Endothelial cell of umbilical vein (primary cell): ENCODE measurements around the gene PRSS48. TPM values are rescaled to one million over a fixed set of nuclear protein-coding genes. Genes with fewer than 3 reads are reported as not detected.

Source experiments
- BruUV-seq: library from RNA; stranded (reverse); fragments of 400-500 nt; replicated peaks from 2 replicates; lab custom pipeline; 2021; lab: Mats Ljungman, UMichigan
- CTCF ChIA-PET: fragments of 300-600, 350-600 bp; sonication (Branson Sonifier 250); formaldehyde crosslinking; loops from one replicate; lab custom pipeline; 2021; ENCODE audit warnings: antibody characterized with exemption, inconsistent platforms; lab: Charles Lee
- POLR2A ChIA-PET: fragments of 300-600, 350-600 bp; sonication (Branson Sonifier 250); formaldehyde crosslinking; loops from one replicate; lab custom pipeline; 2021; ENCODE audit warnings: antibody characterized with exemption, inconsistent platforms; lab: Charles Lee
- DNase-seq: peaks from one replicate; pipeline ENCODE4 v3.0.0-alpha.2; 2011; ENCODE audit warnings: low read depth, low spot score
- FAIRE-seq: peaks from 2 replicates; lab custom pipeline; 2011; peaks lifted over from hg19 to GRCh38; lab: Jason Lieb, UNC
- H2AFZ ChIP-seq: 2 replicates; pipeline ENCODE4 v1.6.0; 2012; ENCODE audit warnings: low read depth, low read length, control low read depth, inconsistent platforms
- H3K27ac ChIP-seq: 2 replicates; pipeline ENCODE4 v1.5.1; 2011; ENCODE audit warnings: low read depth, mild to moderate bottlenecking, control low read depth, low read length, moderate library complexity; ENCODE audit not compliant: insufficient read depth
- H3K27me3 ChIP-seq, 2 experiments: 2 replicates each; pipeline versions ENCODE4 v1.6.0 to v1.6.1; 2011; ENCODE audit warnings: low read length in 2 of 2, mixed read lengths in 1 of 2; ENCODE audit not compliant: control insufficient read depth in 2 of 2, insufficient read depth in 2 of 2
- H3K36me3 ChIP-seq, 2 experiments: 2 replicates in 1 of 2; 3 replicates in 1 of 2; pipeline ENCODE4 v1.5.1; 2011; ENCODE audit warnings: low read length in 2 of 2, mild to moderate bottlenecking in 1 of 2, moderate library complexity in 1 of 2; ENCODE audit not compliant: control insufficient read depth in 2 of 2, insufficient read depth in 2 of 2; ENCODE audit errors: extremely low read depth in 1 of 2
- H3K4me1 ChIP-seq: 3 replicates; pipeline ENCODE4 v1.5.1; 2011; ENCODE audit warnings: mild to moderate bottlenecking, low read length; ENCODE audit not compliant: control insufficient read depth, insufficient read depth; ENCODE audit errors: extremely low read depth
- H3K4me2 ChIP-seq: 2 replicates; pipeline ENCODE4 v1.6.1; 2011; ENCODE audit warnings: low read length, control low read depth, mixed read lengths; ENCODE audit not compliant: insufficient read depth
- H3K4me3 ChIP-seq, 3 experiments: fragments of 200-600 bp in 1 of 3; sonication (generic), shearing (Covaris generic) in 1 of 3; replicated peaks in 1 of 3; 2 replicates each; pipeline ENCODE4 v1.5.1; 2011 to 2016; ENCODE audit warnings: control low read depth in 3 of 3, low read length in 3 of 3, mild to moderate bottlenecking in 2 of 3, inconsistent platforms in 1 of 3, low read depth in 1 of 3, moderate library complexity in 1 of 3; ENCODE audit not compliant: insufficient read depth in 1 of 3
- H3K79me2 ChIP-seq: 2 replicates; pipeline ENCODE4 v1.6.0; 2012; ENCODE audit warnings: low read length, inconsistent platforms; ENCODE audit not compliant: control insufficient read depth, insufficient read depth
- H3K9ac ChIP-seq: replicated peaks from 2 replicates; pipeline ENCODE3; 2011; ENCODE audit warnings: low read length, control low read depth; ENCODE audit not compliant: insufficient read depth; ENCODE audit errors: extremely low read depth
- H3K9me1 ChIP-seq: replicated peaks from 3 replicates; pipeline ENCODE4 v1.6.0; 2011; ENCODE audit warnings: mild to moderate bottlenecking, low read length; ENCODE audit not compliant: control insufficient read depth, insufficient read depth; ENCODE audit errors: extremely low read depth
- H3K9me3 ChIP-seq: replicated peaks from 2 replicates; pipeline ENCODE4 v1.5.1; 2012; ENCODE audit warnings: low read length, inconsistent platforms; ENCODE audit not compliant: control insufficient read depth, insufficient read depth
- H4K20me1 ChIP-seq: replicated peaks from 2 replicates; pipeline ENCODE3; 2011; ENCODE audit warnings: mild to moderate bottlenecking, low read length; ENCODE audit not compliant: control insufficient read depth, insufficient read depth; ENCODE audit errors: extremely low read depth
- CTCF ChIP-seq, 2 donors: IDR thresholded peaks; 1 replicate in 1 of 2; 2 replicates in 1 of 2; pipeline ENCODE4 v1.5.1; 2011; ENCODE audit warnings: low read length in 2 of 2, mild to moderate bottlenecking in 2 of 2, moderate library complexity in 2 of 2, control low read depth in 1 of 2, inconsistent platforms in 1 of 2, low read depth in 1 of 2; ENCODE audit not compliant: insufficient read depth in 1 of 2; ENCODE audit errors: extremely low read depth in 1 of 2
- EZH2 ChIP-seq: IDR thresholded peaks from 2 replicates; pipeline ENCODE4 v1.6.1; 2012; ENCODE audit warnings: borderline replicate concordance, low read depth, mild to moderate bottlenecking, moderate library complexity, low read length, inconsistent platforms; ENCODE audit not compliant: severe bottlenecking
- FOS ChIP-seq: IDR thresholded peaks from 2 replicates; pipeline ENCODE4 v1.6.1; 2011; ENCODE audit warnings: mild to moderate bottlenecking, low read length, moderate library complexity, borderline replicate concordance; ENCODE audit not compliant: insufficient read depth
- GATA2 ChIP-seq: IDR thresholded peaks from 2 replicates; pipeline ENCODE4 v1.7.0; 2011; ENCODE audit warnings: low read depth, mild to moderate bottlenecking, moderate library complexity, mixed read lengths, low read length; ENCODE audit not compliant: insufficient read length, insufficient read depth
- JUN ChIP-seq: IDR thresholded peaks from 2 replicates; pipeline ENCODE4 v1.6.1; 2011; ENCODE audit warnings: borderline replicate concordance, low read depth; ENCODE audit not compliant: insufficient read length, insufficient read depth
- MAX ChIP-seq: IDR thresholded peaks from 2 replicates; pipeline ENCODE4 v1.6.1; 2011; ENCODE audit not compliant: insufficient read depth, insufficient read length
- MYC ChIP-seq: IDR thresholded peaks from one replicate; pipeline ENCODE4 v1.6.1; 2011; ENCODE audit warnings: mild to moderate bottlenecking, low read depth, low read length
- POLR2A ChIP-seq: IDR thresholded peaks from 2 replicates; pipeline ENCODE4 v1.6.1; 2012; ENCODE audit warnings: low read depth, mild to moderate bottlenecking, control low read depth, low read length
- POLR2AphosphoS5 ChIP-seq: IDR thresholded peaks from 2 replicates; pipeline ENCODE4 v1.6.1; 2012; ENCODE audit warnings: low read depth, mild to moderate bottlenecking, control low read depth, low read length, moderate library complexity; ENCODE audit not compliant: insufficient read depth
- dilution Hi-C: fragments of 300-500 bp; cut with MboI; formaldehyde crosslinking; loops from one replicate; pipeline ENCODE4 v1.15.0; 2019; ENCODE audit warnings: low sequenced_read_pairs; ENCODE audit not compliant: extremely low pct_ligation_motif_present
- intact Hi-C: fragments of 100-400 bp; cut with micrococcal nuclease; formaldehyde crosslinking; loops from one replicate; pipeline ENCODE4 v1.10.0; 2022
- polyA plus RNA-seq, 4 experiments: library from polyadenylated mRNA; depleted of rRNA in 3 of 4; stranded (reverse) in 3 of 4; unstranded in 1 of 4; fragments of >200 nt; gene quantifications; 2 replicates each; pipeline versions ENCODE4 v1.2.1 to v1.2.3, GENCODE V29; 2011 to 2012; ENCODE audit warnings: missing spikeins in 1 of 4
- total RNA-seq: library from RNA; stranded (reverse); gene quantifications from 2 replicates; pipeline ENCODE4 v1.2.3, GENCODE V29; 2021

Gene PRSS48
- total and polyA plus RNA-seq, 2 donors (not counting 3 experiments of a cell fraction or from before 2014, with no cell fraction given) = not detected

- peaks cover 1% of the 10 kb centered on the region for H3K79me2 ChIP-seq
- H3K27ac ChIP-seq = no peak overlapping the region
- H2AFZ ChIP-seq = no peak overlapping the region
- H3K4me3 ChIP-seq = no peak overlapping the region
- ChIA-PET POLR2A (no interaction called here), CTCF (no interaction called here)
- H3K4me2 ChIP-seq = no peak overlapping the region
- H3K9me1 ChIP-seq = no peaks in the 10 kb centered on the region
- FAIRE-seq = no peak
- peaks cover 13% of the 10 kb centered on the region for H3K4me1 ChIP-seq
- no peaks in the 10 kb centered on the region for H3K27me3 ChIP-seq
- dilution Hi-C loops = no loop called here
- H3K36me3 ChIP-seq = no peaks in the 10 kb centered on the region
- H4K20me1 ChIP-seq = no peaks in the 10 kb centered on the region
- no peak for DNase-seq
- intact Hi-C loops = no loop called here
- no TSS peak for BruUV-seq
- no peaks in the 10 kb centered on the region for H3K9me3 ChIP-seq
- no peak for TF ChIP-seq MAX
- no peak for TF ChIP-seq POLR2A
- no peak for TF ChIP-seq POLR2AphosphoS5
- no peak for TF ChIP-seq GATA2
- TF ChIP-seq MYC = no peak
- TF ChIP-seq JUN = no peak
- TF ChIP-seq EZH2 = no peak
- H3K9ac ChIP-seq = no peak overlapping the region
Observed at GRCh38 chr4:151248519-151248918, 28.4 kb upstream of the PRSS48 start.

GRCh38 chr4:151250706-151251105 lies 26.3 kb upstream of the PRSS48 start:
- TF ChIP-seq MYC = no peak
- no peak for TF ChIP-seq CTCF (IDR thresholded peaks at IDR 0.05; ENCODE audit: extremely low read depth in 1 of 2, insufficient read depth in 1 of 2, low read depth in 1 of 2, low read length in 2 of 2)
- TF ChIP-seq POLR2A = no peak
- TF ChIP-seq GATA2 = no peak
- TF ChIP-seq JUN = no peak
- no peak for TF ChIP-seq POLR2AphosphoS5
- no peak for TF ChIP-seq EZH2
- TF ChIP-seq FOS = no peak
- no peak for TF ChIP-seq MAX
- DNase-seq (no peak), FAIRE-seq (no peak)
- Histone ChIP-seq H3K27ac (no peak overlapping the region), H3K36me3 (no peaks in the 10 kb centered on the region), H3K9ac (no peak overlapping the region), H3K4me2 (no peak overlapping the region), H3K27me3 (no peaks in the 10 kb centered on the region), H3K9me3 (no peaks in the 10 kb centered on the region), H3K4me3 (no peak overlapping the region), H4K20me1 (no peaks in the 10 kb centered on the region), H3K79me2 (peaks cover 1% of the 10 kb centered on the region), H2AFZ (no peak overlapping the region), H3K4me1 (peaks cover 13% of the 10 kb centered on the region), H3K9me1 (no peaks in the 10 kb centered on the region)
- ChIA-PET POLR2A (no interaction called here), CTCF (interaction anchor here (1.0 kb wide), 1 partner anchor 27 kb away, joined by 3 read pairs; no protein-coding TSS in a partner anchor)
- intact Hi-C loops = no loop called here
- BruUV-seq = no TSS peak
- dilution Hi-C loops = no loop called here
